ENCODE results near the gene MORF4L2.
A peak's percentile ranks its signal among the peaks of the same experiment; 100 is the strongest.

The MORF4L2 gene

GRCh38 chrX:103630171-103630511, 56.4 kb downstream of the MORF4L2 start:
- no peak for DNase-seq

- DNase-seq = peak; percentile 40
Observed at GRCh38 chrX:103629318-103630170, 57.0 kb downstream of the MORF4L2 start.

- peak; percentile 48 to 54 for DNase-seq
Observed at GRCh38 chrX:103628386-103629317, 57.8 kb downstream of the MORF4L2 start, which contains the start of gene TCEAL1. TCEAL1 (plus strand) TSS chrX:103628975; CDS start chrX:103629917, 942 bp downstream.

- DNase-seq = no peak
Observed at GRCh38 chrX:103626855-103627254, 59.6 kb downstream of the MORF4L2 start.

Data from activated T-cell treated with anti-CD3 and anti-CD28 coated beads, Interleukin-2, amount 50 U/mL, for 48 hours (primary cell).